H9 (cell line): Measurements from ENCODE around the gene CNOT6. TPM values are rescaled to one million over a fixed set of nuclear protein-coding genes. Genes with fewer than 3 reads are reported as not detected.
"Not testable (repeated sequence)": the region's sequence is repeated elsewhere in the genome, so short reads cannot be mapped to it uniquely, and the experiment has no call there.

Experiments
- DNase-seq: peaks from one replicate; pipeline ENCODE4 v3.0.0-alpha.2; 2017
- H2AFZ ChIP-seq: one replicate; pipeline ENCODE4 v1.6.1; 2013; ENCODE audit warnings: mild to moderate bottlenecking, low read length, control low read depth, moderate library complexity
- H2AK5ac ChIP-seq: 2 replicates; pipeline ENCODE4 v1.6.1; 2013; ENCODE audit warnings: low read length, control low read depth, mixed read lengths; ENCODE audit not compliant: insufficient read length
- H2BK120ac ChIP-seq: one replicate; pipeline ENCODE4 v1.6.1; 2013; ENCODE audit warnings: low read depth, mild to moderate bottlenecking, low read length, control low read depth, inconsistent platforms; ENCODE audit not compliant: poor library complexity, severe bottlenecking
- H2BK12ac ChIP-seq: 2 replicates; pipeline ENCODE4 v1.6.1; 2013; ENCODE audit warnings: low read length, control low read depth, mixed read lengths, low read depth; ENCODE audit not compliant: insufficient read length
- H2BK15ac ChIP-seq: 2 replicates; pipeline ENCODE4 v1.6.1; 2013; ENCODE audit warnings: low read depth, low read length, control low read depth
- H2BK20ac ChIP-seq: one replicate; pipeline ENCODE4 v1.6.1; 2013; ENCODE audit warnings: low read depth, mild to moderate bottlenecking, low read length, control low read depth, inconsistent platforms; ENCODE audit not compliant: poor library complexity, severe bottlenecking
- H2BK5ac ChIP-seq: 2 replicates; pipeline ENCODE4 v1.6.1; 2013; ENCODE audit warnings: low read length, control low read depth, mixed read lengths; ENCODE audit not compliant: insufficient read length
- H3K14ac ChIP-seq: 2 replicates; pipeline ENCODE4 v1.6.1; 2013; ENCODE audit warnings: low read length, control low read depth; ENCODE audit not compliant: insufficient read depth
- H3K18ac ChIP-seq: 2 replicates; pipeline ENCODE4 v1.6.1; 2013; ENCODE audit warnings: low read depth, mild to moderate bottlenecking, mixed read lengths, low read length, control low read depth; ENCODE audit not compliant: insufficient read length
- H3K23ac ChIP-seq: 2 replicates; pipeline ENCODE4 v1.6.1; 2013; ENCODE audit warnings: low read length, control low read depth, mixed read lengths, low read depth; ENCODE audit not compliant: insufficient read length
- H3K23me2 ChIP-seq: 2 replicates; pipeline ENCODE4 v1.6.1; 2013; ENCODE audit warnings: low read depth, mild to moderate bottlenecking, mixed read lengths, low read length, control low read depth; ENCODE audit not compliant: insufficient read length, poor library complexity, severe bottlenecking
- H3K27ac ChIP-seq: 2 replicates; pipeline ENCODE4 v1.5.1; 2013; ENCODE audit warnings: low read length, control low read depth, mixed read lengths, low read depth; ENCODE audit not compliant: insufficient read length
- H3K27me3 ChIP-seq: 2 replicates; pipeline ENCODE4 v1.6.1; 2013; ENCODE audit warnings: low read length, control low read depth, inconsistent platforms; ENCODE audit not compliant: insufficient read depth
- H3K4ac ChIP-seq: 2 replicates; pipeline ENCODE4 v1.6.1; 2013; ENCODE audit warnings: low read depth, mild to moderate bottlenecking, control low read depth, inconsistent platforms, low read length, moderate library complexity
- H3K4me1 ChIP-seq: 2 replicates; pipeline ENCODE4 v1.6.1; 2013; ENCODE audit warnings: low read length, control low read depth, inconsistent platforms; ENCODE audit not compliant: insufficient read depth
- H3K4me2 ChIP-seq: 2 replicates; pipeline ENCODE4 v1.6.1; 2013; ENCODE audit warnings: low read length, control low read depth, mixed read lengths; ENCODE audit not compliant: insufficient read length, insufficient read depth
- H3K56ac ChIP-seq: 2 replicates; pipeline ENCODE4 v1.6.1; 2013; ENCODE audit warnings: low read depth, mild to moderate bottlenecking, mixed read lengths, low read length, control low read depth; ENCODE audit not compliant: insufficient read length
- H3K79me1 ChIP-seq: 2 replicates; pipeline ENCODE4 v1.6.1; 2013; ENCODE audit warnings: low read depth, mild to moderate bottlenecking, moderate library complexity, low read length, control low read depth, inconsistent platforms; ENCODE audit not compliant: insufficient read depth, poor library complexity, severe bottlenecking
- H3K79me2 ChIP-seq: 2 replicates; pipeline ENCODE4 v1.6.1; 2013; ENCODE audit warnings: low read length, control low read depth, inconsistent platforms; ENCODE audit not compliant: insufficient read depth
- H3K9ac ChIP-seq: 2 replicates; pipeline ENCODE4 v1.6.1; 2013; ENCODE audit warnings: low read length, control low read depth, mixed read lengths; ENCODE audit not compliant: insufficient read length; ENCODE audit errors: extremely low read depth
- H3K9me3 ChIP-seq: one replicate; pipeline ENCODE4 v1.6.1; 2013; ENCODE audit warnings: low read depth, low read length, inconsistent platforms; ENCODE audit not compliant: control insufficient read depth
- H3T11ph ChIP-seq: one replicate; pipeline ENCODE4 v1.6.1; 2013; ENCODE audit warnings: mild to moderate bottlenecking, low read length, control low read depth, inconsistent platforms
- H4K20me1 ChIP-seq: one replicate; pipeline ENCODE4 v1.6.1; 2013; ENCODE audit not compliant: control insufficient read depth, insufficient read length, insufficient read depth
- H4K5ac ChIP-seq: 2 replicates; pipeline ENCODE4 v1.6.1; 2013; ENCODE audit warnings: low read depth, mild to moderate bottlenecking, mixed read lengths, low read length, control low read depth; ENCODE audit not compliant: insufficient read length
- H4K8ac ChIP-seq: replicated peaks from 2 replicates; pipeline ENCODE4 v1.6.1; 2013; ENCODE audit warnings: low read length, control low read depth, mixed read lengths, low read depth; ENCODE audit not compliant: insufficient read length
- H4K91ac ChIP-seq: 2 replicates; pipeline ENCODE4 v1.6.1; 2013; ENCODE audit warnings: low read depth, mild to moderate bottlenecking, moderate library complexity, mixed read lengths, low read length, control low read depth; ENCODE audit not compliant: insufficient read length
- H3K27ac Mint-ChIP-seq, 3 experiments: 2 replicates in 2 of 3; 3 replicates in 1 of 3; pipeline ENCODE4 v1.8.0; 2020 to 2021; ENCODE audit warnings: mixed read lengths in 3 of 3, mild to moderate bottlenecking in 1 of 3, moderate library complexity in 1 of 3
- H3K27me3 Mint-ChIP-seq: 2 replicates; pipeline ENCODE4 v1.8.0; 2021; ENCODE audit warnings: low read depth, mild to moderate bottlenecking, moderate library complexity, mixed read lengths
- H3K36me3 Mint-ChIP-seq, 3 experiments: 2 replicates in 2 of 3; 3 replicates in 1 of 3; pipeline ENCODE4 v1.8.0; 2020 to 2021; ENCODE audit warnings: low read depth in 3 of 3, mixed read lengths in 3 of 3; ENCODE audit not compliant: insufficient read depth in 1 of 3
- H3K4me1 Mint-ChIP-seq, 2 experiments: 2 replicates each; pipeline ENCODE4 v1.8.0; 2020; ENCODE audit warnings: mixed read lengths in 2 of 2
- H3K4me3 Mint-ChIP-seq, 2 experiments: 2 replicates in 1 of 2; 3 replicates in 1 of 2; pipeline ENCODE4 v1.8.0; 2020 to 2021; ENCODE audit warnings: mild to moderate bottlenecking in 2 of 2, mixed read lengths in 2 of 2, moderate library complexity in 1 of 2
- H3K9me3 Mint-ChIP-seq, 2 experiments: 2 replicates in 1 of 2; 3 replicates in 1 of 2; pipeline ENCODE4 v1.8.0; 2020; ENCODE audit warnings: mild to moderate bottlenecking in 2 of 2, mixed read lengths in 2 of 2, moderate library complexity in 1 of 2
- WGBS: extraction: QIAGEN DNeasy Blood & Tissue Kit; methylation state at CpG from one replicate; pipeline ENCODE4 v1.1.7; 2013; ENCODE audit warnings: missing lambda C conversion rate, low lambda C conversion rate, mixed read lengths; ENCODE audit not compliant: insufficient read length; ENCODE audit errors: extremely low coverage; 5-methylcytosine and 5-hydroxymethylcytosine counted together
- total RNA-seq: library from RNA; stranded (reverse); gene quantifications from 2 replicates; pipeline ENCODE4 v1.2.1, GENCODE V29; 2021
- TF ChIP-seq, protein P1 (sequence below): fragments of 200-600 bp; sonication (generic); conservative IDR thresholded peaks from 3 replicates; pipeline ENCODE4 v1.8.0; 2021; ENCODE audit warnings: antibody characterized with exemption, mild to moderate bottlenecking

The CNOT6 gene
- total RNA-seq, 1 experiment from 2014 or later, result 45.0 TPM

- Histone ChIP-seq H3K9ac (peak overlapping the region; percentile 91), H2AK5ac (no peak overlapping the region), H3K23me2 (peaks cover 6% of the 10 kb centered on the region), H3K56ac (peak overlapping the region; percentile 40), H3K27me3 (no peaks in the 10 kb centered on the region), H4K5ac (no peak overlapping the region), H2BK5ac (no peak overlapping the region), H3K4me1 (peaks cover 5% of the 10 kb centered on the region; the same call in 1 of the 2 replicates), H3K79me1 (peaks cover 11% of the 10 kb centered on the region), H3K27ac (no peak overlapping the region), H3K23ac (no peak overlapping the region), H4K20me1 (no peaks in the 10 kb centered on the region), H4K8ac (peak overlapping the region; percentile 69), H2BK15ac (no peak overlapping the region), H2AFZ (no peak overlapping the region), H2BK20ac (no peak overlapping the region), H3T11ph (no peak overlapping the region), H4K91ac (no peak overlapping the region), H3K9me3 (no peaks in the 10 kb centered on the region), H3K4me2 (peak overlapping the region; percentile 93), H2BK12ac (no peak overlapping the region), H3K4ac (no peak overlapping the region), H3K18ac (no peak overlapping the region), H3K79me2 (peaks cover 52% of the 10 kb centered on the region), H3K14ac (no peak overlapping the region), H2BK120ac (no peak overlapping the region)
- Mint-ChIP-seq H3K4me3 (peak overlapping the region; percentile 72 to 86), H3K4me1 (peaks cover 34 to 40% of the 10 kb centered on the region in 2 experiments), H3K9me3 (peaks cover 3 to 12% of the 10 kb centered on the region in 2 experiments; a peak in 3 of 5 replicates), H3K36me3 (peaks cover 33 to 48% (median 42%) of the 10 kb centered on the region in 3 experiments), H3K27me3 (no peaks in the 10 kb centered on the region), H3K27ac (peak overlapping the region; percentile 71 to 93 (median 85); a peak in 6 of 7 replicates)
- 100% methylated on average over 3 of the region's 18 CpGs for WGBS
- no peak for DNase-seq
- TF ChIP-seq, protein P1, sequence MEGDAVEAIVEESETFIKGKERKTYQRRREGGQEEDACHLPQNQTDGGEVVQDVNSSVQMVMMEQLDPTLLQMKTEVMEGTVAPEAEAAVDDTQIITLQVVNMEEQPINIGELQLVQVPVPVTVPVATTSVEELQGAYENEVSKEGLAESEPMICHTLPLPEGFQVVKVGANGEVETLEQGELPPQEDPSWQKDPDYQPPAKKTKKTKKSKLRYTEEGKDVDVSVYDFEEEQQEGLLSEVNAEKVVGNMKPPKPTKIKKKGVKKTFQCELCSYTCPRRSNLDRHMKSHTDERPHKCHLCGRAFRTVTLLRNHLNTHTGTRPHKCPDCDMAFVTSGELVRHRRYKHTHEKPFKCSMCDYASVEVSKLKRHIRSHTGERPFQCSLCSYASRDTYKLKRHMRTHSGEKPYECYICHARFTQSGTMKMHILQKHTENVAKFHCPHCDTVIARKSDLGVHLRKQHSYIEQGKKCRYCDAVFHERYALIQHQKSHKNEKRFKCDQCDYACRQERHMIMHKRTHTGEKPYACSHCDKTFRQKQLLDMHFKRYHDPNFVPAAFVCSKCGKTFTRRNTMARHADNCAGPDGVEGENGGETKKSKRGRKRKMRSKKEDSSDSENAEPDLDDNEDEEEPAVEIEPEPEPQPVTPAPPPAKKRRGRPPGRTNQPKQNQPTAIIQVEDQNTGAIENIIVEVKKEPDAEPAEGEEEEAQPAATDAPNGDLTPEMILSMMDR, result no peak
Observed at GRCh38 chr5:180495991-180496741, 2.0 kb downstream of the CNOT6 start.

DNA sequence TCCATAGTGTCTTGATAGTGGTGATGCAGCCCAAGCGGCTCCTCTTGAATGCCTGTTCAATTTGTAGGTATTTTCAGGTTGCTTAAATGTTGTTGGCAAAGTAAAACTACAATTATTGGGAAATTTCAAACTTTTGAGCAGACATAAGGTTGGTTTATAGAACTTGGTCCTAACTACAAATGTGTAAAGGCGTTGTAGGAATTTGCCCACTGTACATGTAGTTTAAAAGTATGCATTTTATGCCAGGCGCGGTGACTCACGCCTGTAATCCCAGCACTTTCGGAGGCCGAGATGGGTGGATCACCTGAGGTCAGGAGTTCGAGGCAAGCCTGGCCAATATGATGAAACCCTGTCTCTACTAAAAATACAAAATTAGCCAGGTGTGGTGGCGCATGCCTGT is 2.6 kb downstream of the CNOT6 start:
- not testable (repeated sequence) for H4K20me1 ChIP-seq, H3K4me2 ChIP-seq, H3K4ac ChIP-seq, H4K5ac ChIP-seq, H3K27me3 ChIP-seq, H2BK120ac ChIP-seq, H3K23ac ChIP-seq, H2BK12ac ChIP-seq, H3K27ac ChIP-seq, H4K8ac ChIP-seq, H2AK5ac ChIP-seq, H3K23me2 ChIP-seq, H3K27ac Mint-ChIP-seq, H3T11ph ChIP-seq, H3K56ac ChIP-seq, H3K27me3 Mint-ChIP-seq, DNase-seq, H4K91ac ChIP-seq, H2BK15ac ChIP-seq, H2AFZ ChIP-seq, H3K9me3 ChIP-seq, H2BK20ac ChIP-seq, H3K18ac ChIP-seq, H3K4me3 Mint-ChIP-seq, H3K4me1 ChIP-seq, H2BK5ac ChIP-seq, H3K14ac ChIP-seq
- Mint-ChIP-seq H3K9me3 (peaks cover 3 to 12% of the 10 kb centered on the region in 2 experiments; a peak in 3 of 5 replicates), H3K4me1 (peaks cover 27 to 34% of the 10 kb centered on the region in 2 experiments), H3K36me3 (peaks cover 33 to 48% (median 36%) of the 10 kb centered on the region in 3 experiments)
- Histone ChIP-seq H3K79me1 (peaks cover 11% of the 10 kb centered on the region), H3K79me2 (peaks cover 57% of the 10 kb centered on the region), H3K9ac (peak overlapping the region; percentile 13)
- whole genome bisulfite sequencing, result no CpG with 5 or more reads among the region's 9 CpGs
